GM23338 (cell line): ENCODE data around the gene KCNN2.

ENCODE experiments used
- CTCF ChIP-seq, 2 experiments: fragments of 200-600 bp in 1 of 2; sonication (generic) in 1 of 2; conservative IDR thresholded peaks; 2 replicates each; pipeline versions ENCODE4 v1.5.1 to v1.6.1; 2016 to 2017; ENCODE audit warnings: antibody characterized with exemption in 2 of 2, low read depth in 2 of 2, mild to moderate bottlenecking in 2 of 2, moderate library complexity in 1 of 2
- EZH2phosphoT487 ChIP-seq: fragments of 200-600 bp; sonication (generic); IDR thresholded peaks from one replicate; pipeline ENCODE4 v1.8.1; 2018; ENCODE audit warnings: antibody characterized with exemption; ENCODE audit not compliant: unreplicated experiment
- NANOG ChIP-seq: IDR thresholded peaks from 2 replicates; pipeline ENCODE4 v1.6.1; 2016; ENCODE audit warnings: antibody characterized with exemption, borderline replicate concordance

DNA sequence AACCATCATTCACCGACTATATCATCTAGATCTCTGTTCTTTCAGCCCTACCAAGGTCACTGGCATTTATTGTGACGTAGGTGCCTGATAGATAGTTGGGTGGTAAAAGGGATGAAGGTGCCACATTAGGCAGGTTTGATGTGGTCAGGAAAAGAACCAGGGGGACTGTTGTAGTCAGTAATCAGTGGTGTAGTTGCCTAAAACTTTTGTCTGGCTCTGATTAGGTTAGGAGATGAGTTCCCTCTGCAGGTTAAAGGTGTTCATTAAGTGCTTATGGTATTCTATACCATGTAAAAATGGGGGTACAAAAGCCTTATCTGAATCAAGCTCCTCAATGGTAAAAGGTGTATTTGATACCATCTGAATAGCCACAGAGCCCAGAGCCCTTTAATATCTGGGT, 55.6 kb downstream of the KCNN2 start:
- TF ChIP-seq EZH2phosphoT487 (no peak), CTCF (conservative IDR thresholded peaks at IDR 0.05; ENCODE audit: low read depth in 2 of 2) (no peak), NANOG (no peak)
